Right atrium auricular region (tissue), 2 donors: ENCODE data around the gene BHLHE40. TPM values are rescaled to one million over a fixed set of nuclear protein-coding genes. Genes with fewer than 3 reads are reported as not detected.
A peak's percentile ranks its signal among the peaks of the same experiment; 100 is the strongest.

Experiments
- DNase-seq: peaks from one replicate; pipeline ENCODE4 v3.0.0-alpha.2; 2019; ENCODE audit warnings: low spot score
- H3K27ac ChIP-seq, 2 donors: fragments of 200-600 bp; sonication (generic); 1 replicate in 1 of 2; 2 replicates in 1 of 2; pipeline ENCODE4 v1.5.1; 2016 to 2019
- H3K27me3 ChIP-seq, 2 donors: fragments of 200-600 bp; sonication (generic); one replicate each; pipeline versions ENCODE4 v1.5.1 to v1.6.0; 2017 to 2019
- H3K36me3 ChIP-seq: fragments of 200-600 bp; sonication (generic); one replicate; pipeline ENCODE4 v1.5.1; 2016
- H3K4me1 ChIP-seq, 2 donors: fragments of 200-600 bp; sonication (generic); one replicate each; pipeline versions ENCODE4 v1.5.1 to v1.6.0; 2017 to 2019
- H3K4me3 ChIP-seq, 2 donors: fragments of 200-600 bp; sonication (generic); 1 replicate in 1 of 2; 2 replicates in 1 of 2; pipeline ENCODE4 v1.5.1; 2017 to 2019; ENCODE audit warnings: mild to moderate bottlenecking in 1 of 2, moderate library complexity in 1 of 2
- H3K9me3 ChIP-seq, 2 donors: fragments of 200-600 bp; sonication (generic); one replicate each; pipeline ENCODE4 v1.5.1; 2019
- total RNA-seq, 2 donors: library from RNA; depleted of rRNA; stranded (reverse); fragments of >200 nt; gene quantifications; one replicate each; pipeline ENCODE4 v1.1.0, GENCODE V29; 2016
- TF ChIP-seq, protein P1 (sequence below), 2 donors: fragments of 200-600 bp; sonication (generic); IDR thresholded peaks; one replicate each; pipeline ENCODE4 v1.5.1; 2019; ENCODE audit warnings: antibody characterized with exemption in 2 of 2

Gene BHLHE40
- total RNA-seq, 2 donors from 2014 or later: 32.3 to 49.5 TPM

DNA sequence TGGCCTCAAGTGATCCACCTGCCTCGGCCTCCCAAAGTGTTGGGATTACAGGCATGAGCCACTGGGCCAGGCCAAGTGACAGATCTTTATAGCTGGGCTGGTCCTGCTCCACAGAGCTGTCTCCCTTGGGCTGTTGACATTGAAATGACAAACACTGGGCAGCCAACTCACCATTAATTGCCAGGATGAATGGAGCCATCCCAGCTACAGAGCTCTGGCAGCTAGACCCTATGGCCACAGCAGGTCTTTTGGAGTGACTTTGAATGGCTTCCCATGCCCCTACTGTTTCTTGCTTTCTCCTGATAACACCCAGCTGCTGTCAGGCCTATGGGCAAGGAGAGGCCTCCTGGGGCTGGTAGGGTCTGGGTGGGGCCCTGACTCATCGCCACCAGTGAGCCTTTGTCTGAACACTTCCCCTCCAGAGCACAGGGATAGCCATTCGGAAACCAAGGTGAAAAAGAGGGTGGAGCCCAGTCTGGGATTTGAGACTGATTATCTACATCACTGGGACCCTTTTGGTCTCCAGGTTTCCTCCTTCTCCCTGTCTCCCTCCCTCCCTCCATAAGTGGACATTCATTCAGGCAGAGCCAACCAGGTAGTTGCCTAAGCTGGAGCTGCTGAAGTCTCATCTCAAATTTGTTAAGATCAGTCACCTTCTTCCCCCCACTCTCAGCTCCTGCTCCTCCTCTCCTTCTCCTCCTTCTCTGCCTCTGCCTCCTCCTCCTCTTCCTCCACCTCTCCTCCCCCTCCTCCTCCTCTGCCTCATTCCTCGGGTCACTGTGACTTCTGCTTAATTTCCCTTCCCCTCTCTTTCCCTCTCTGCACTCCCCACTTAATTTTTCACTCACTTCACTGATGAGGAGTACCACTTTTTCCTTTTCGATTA is 34.0 kb downstream of the BHLHE40 start:
- H3K27me3 ChIP-seq: no peaks in the 10 kb centered on the region
- H3K9me3 ChIP-seq: no peaks in the 10 kb centered on the region
- H3K4me3 ChIP-seq: no peak overlapping the region
- H3K27ac ChIP-seq: peak overlapping the region; percentile 24 to 43
- DNase-seq: no peak
- peaks cover 0 to 49% of the 10 kb centered on the region in 2 donors for H3K4me1 ChIP-seq
- H3K36me3 ChIP-seq: no peaks in the 10 kb centered on the region
- TF ChIP-seq, protein P1, sequence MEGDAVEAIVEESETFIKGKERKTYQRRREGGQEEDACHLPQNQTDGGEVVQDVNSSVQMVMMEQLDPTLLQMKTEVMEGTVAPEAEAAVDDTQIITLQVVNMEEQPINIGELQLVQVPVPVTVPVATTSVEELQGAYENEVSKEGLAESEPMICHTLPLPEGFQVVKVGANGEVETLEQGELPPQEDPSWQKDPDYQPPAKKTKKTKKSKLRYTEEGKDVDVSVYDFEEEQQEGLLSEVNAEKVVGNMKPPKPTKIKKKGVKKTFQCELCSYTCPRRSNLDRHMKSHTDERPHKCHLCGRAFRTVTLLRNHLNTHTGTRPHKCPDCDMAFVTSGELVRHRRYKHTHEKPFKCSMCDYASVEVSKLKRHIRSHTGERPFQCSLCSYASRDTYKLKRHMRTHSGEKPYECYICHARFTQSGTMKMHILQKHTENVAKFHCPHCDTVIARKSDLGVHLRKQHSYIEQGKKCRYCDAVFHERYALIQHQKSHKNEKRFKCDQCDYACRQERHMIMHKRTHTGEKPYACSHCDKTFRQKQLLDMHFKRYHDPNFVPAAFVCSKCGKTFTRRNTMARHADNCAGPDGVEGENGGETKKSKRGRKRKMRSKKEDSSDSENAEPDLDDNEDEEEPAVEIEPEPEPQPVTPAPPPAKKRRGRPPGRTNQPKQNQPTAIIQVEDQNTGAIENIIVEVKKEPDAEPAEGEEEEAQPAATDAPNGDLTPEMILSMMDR (IDR thresholded peaks at IDR 0.05): no peak

DNA sequence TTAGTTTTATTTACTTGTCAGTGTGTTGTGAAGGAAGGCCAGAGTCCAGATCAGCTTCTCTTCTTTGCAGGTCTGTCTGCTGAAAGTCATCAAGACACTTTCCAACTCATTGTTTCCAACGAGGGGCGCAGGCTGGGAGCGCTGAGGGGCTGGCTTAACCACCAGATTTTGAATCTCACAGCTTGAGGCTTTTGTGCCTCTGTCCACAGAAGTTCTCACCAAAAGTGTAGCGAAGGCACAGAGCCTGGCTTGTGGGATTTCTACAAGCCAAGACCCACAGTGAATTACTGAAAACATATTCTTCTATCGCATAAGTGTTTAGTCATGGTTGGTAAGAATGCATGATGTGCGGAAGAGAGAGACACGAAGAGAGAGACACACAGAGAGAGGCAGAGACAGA is 35.2 kb downstream of the BHLHE40 start:
- H3K27ac ChIP-seq: no peak overlapping the region
- no peaks in the 10 kb centered on the region for H3K36me3 ChIP-seq
- TF ChIP-seq, protein P1 (IDR thresholded peaks at IDR 0.05): no peak
- peaks cover 0 to 56% of the 10 kb centered on the region in 2 donors for H3K4me1 ChIP-seq
- H3K9me3 ChIP-seq: no peaks in the 10 kb centered on the region
- DNase-seq: no peak
- no peaks in the 10 kb centered on the region for H3K27me3 ChIP-seq
- no peak overlapping the region for H3K4me3 ChIP-seq

DNA sequence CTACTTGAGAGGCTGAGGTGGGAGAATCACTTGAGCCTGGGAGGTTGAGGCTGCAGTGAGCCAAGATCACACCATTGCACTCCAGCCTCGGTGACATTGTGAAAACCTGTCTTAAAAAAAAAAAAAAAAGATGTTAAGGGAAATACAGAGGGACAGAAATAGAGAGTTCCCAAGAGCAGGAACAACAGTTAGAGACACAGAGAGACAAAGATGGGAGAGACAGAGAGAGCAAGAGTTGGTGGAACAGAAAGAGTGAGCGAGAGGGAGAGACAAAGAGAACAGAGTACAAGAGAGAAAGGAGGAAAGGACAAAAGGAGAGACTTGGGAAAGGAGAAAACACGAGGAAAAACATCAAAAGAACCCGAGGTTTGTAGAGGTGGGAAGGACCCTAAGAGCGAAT is 35.8 kb downstream of the BHLHE40 start:
- peaks cover 0 to 56% of the 10 kb centered on the region in 2 donors for H3K4me1 ChIP-seq
- H3K27me3 ChIP-seq: no peaks in the 10 kb centered on the region
- H3K9me3 ChIP-seq: no peaks in the 10 kb centered on the region
- DNase-seq: no peak
- H3K4me3 ChIP-seq: no peak overlapping the region
- no peak overlapping the region for H3K27ac ChIP-seq
- TF ChIP-seq, protein P1 (IDR thresholded peaks at IDR 0.05): no peak
- no peaks in the 10 kb centered on the region for H3K36me3 ChIP-seq

DNA sequence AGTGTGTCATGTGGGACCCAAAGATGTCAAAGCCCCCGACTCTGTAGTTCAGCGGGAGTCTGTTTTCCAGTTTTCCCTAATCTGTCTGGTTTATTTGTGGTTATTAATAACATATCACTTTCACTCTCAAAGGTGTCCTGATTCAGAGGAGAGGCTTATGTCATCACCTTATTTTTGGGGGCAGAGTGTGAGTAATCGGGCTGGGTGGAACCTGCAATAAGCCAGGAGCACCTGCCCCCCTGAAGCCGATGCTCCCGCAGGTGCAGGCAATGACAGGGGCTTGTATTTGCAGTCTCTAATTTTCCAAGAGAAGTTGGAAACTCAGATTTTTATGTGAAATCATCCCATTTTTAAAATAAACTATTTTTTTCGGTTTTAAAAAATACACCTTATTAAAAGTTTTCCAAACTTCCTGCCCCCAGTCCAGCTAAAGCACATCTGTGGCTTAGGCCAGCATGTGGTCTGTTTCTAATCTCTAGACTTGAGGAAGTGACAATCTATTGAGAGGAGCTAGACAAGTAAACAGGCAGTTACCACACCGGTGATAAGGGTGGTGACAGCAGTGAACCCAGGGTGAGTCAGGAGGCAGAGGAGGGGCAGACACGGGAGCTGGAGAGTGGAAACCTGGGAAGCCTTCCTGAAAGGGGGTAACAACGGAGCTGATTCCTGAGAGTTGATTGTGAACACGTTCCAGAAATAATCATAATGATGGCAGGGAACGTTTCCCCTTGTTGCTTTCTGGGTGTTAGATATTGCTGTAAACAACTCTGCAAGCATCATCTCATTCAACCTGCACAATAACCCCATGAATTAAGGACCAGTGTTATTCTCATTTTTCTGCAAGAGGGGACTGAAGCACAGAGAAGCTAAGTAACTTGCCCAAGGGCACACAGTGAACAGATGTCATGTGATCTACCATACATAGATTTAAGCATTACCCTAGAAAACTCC is 37.2 kb downstream of the BHLHE40 start:
- Histone ChIP-seq H3K9me3 (no peaks in the 10 kb centered on the region), H3K27me3 (no peaks in the 10 kb centered on the region), H3K4me3 (no peak overlapping the region), H3K27ac (peak overlapping the region; percentile 78), H3K36me3 (no peaks in the 10 kb centered on the region), H3K4me1 (peaks cover 0 to 52% of the 10 kb centered on the region in 2 donors)
- DNase-seq: peak; percentile 84
- TF ChIP-seq, protein P1 (IDR thresholded peaks at IDR 0.05): no peak

DNA sequence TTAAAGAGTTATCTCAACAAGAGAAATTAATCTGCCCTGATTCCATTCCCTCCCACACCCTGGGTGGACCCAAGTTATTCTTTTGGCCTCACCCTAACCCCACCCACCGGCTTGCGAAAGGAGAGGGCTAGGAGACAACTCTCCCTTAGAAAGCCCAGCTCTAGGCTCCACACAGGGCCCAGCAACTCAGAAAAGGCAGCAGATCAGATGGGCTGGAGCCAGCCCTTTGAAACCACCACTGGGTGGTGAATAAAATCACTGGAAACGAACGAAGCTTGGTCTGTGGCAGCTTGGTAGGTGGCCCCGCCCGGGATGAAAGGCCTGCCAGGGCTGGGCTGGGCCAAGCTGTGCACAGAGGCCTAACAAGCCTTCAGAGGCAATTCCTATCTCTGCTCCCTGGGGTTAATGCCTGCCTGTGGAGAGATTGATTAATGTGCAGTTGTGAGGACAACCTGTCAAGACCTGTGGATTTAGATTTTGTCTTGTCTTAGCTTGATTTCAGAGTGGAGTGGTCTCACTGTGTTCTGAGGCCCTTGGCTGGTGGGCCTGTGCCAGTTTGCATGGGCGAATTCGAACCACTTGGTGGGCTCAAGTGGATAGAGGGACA is 38.8 kb downstream of the BHLHE40 start:
- TF ChIP-seq, protein P1 (IDR thresholded peaks at IDR 0.05): peak in 1 of 2 donors; percentile 18
- no peaks in the 10 kb centered on the region for H3K9me3 ChIP-seq
- H3K27me3 ChIP-seq: no peaks in the 10 kb centered on the region
- peaks cover 0 to 46% of the 10 kb centered on the region in 2 donors for H3K4me1 ChIP-seq
- peak; percentile 92 for DNase-seq
- no peaks in the 10 kb centered on the region for H3K36me3 ChIP-seq
- H3K4me3 ChIP-seq: no peak overlapping the region
- peak overlapping the region; percentile 78 for H3K27ac ChIP-seq
